Measurements from ENCODE around the gene BCKDK.

BCKDK gene

GRCh38 chr16:31074814-31075183 is 33.4 kb upstream of the BCKDK start (continued):
- TF ChIP-seq ZNF776 (tag by site-specific recombination; IDR thresholded peaks at IDR 0.05; ENCODE audit: borderline replicate concordance) (peak; percentile 48; the same call in 1 of the 2 replicates), KLF7 (tag by site-specific recombination; IDR thresholded peaks at IDR 0.05; ENCODE audit: borderline replicate concordance) (no peak), ZNF341 (tag by site-specific recombination; IDR thresholded peaks at IDR 0.05; ENCODE audit: low read depth) (peak; percentile 53; the same call in 1 of the 2 replicates)

DNA sequence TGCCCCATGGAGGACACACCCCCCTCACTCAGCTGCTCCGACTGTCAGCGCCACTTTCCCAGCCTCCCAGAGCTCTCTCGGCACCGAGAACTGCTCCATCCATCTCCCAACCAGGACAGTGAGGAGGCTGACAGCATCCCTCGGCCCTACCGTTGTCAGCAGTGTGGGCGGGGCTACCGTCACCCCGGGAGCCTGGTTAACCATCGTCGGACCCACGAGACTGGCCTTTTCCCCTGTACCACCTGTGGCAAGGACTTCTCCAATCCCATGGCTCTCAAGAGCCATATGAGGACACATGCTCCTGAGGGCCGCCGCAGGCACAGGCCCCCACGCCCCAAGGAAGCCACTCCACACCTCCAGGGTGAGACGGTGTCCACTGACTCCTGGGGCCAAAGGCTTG is 31.9 kb upstream of the BCKDK start:
- H3K4me1 ChIP-seq (ENCODE audit: control insufficient read depth, insufficient read depth, low read length) = no peaks in the 10 kb centered on the region
- peaks cover 0 to 57% of the 10 kb centered on the region in 2 experiments; a peak in 1 of 3 replicates for H3K36me3 ChIP-seq (ENCODE audit: control insufficient read depth in 2 of 2, insufficient read depth in 1 of 2, low read length in 2 of 2)
- no peak overlapping the region for H3K4me3 ChIP-seq (ENCODE audit: low read depth, low read length)
- H3K9me3 ChIP-seq (ENCODE audit: control insufficient read depth, insufficient read depth, low read depth, low read length) = no peaks in the 10 kb centered on the region
- POLR2A ChIA-PET = interaction anchor here (1.2 to 1.9 kb wide), 2 partner anchors 8 to 41 kb away, joined by 3 to 7 read pairs; partner anchors contain the start of gene KAT8
- TF ChIP-seq KLF9 (tag by site-specific recombination; IDR thresholded peaks at IDR 0.05; ENCODE audit: low read depth) = peak; percentile 50; the same call in 1 of the 2 replicates
- no peak for TF ChIP-seq ZXDB (tag by site-specific recombination; IDR thresholded peaks at IDR 0.05)
- CTCF ChIA-PET = no interaction called here
- H3K27ac ChIP-seq (ENCODE audit: extremely low read depth, low read depth, low read length) = no peak overlapping the region

DNA sequence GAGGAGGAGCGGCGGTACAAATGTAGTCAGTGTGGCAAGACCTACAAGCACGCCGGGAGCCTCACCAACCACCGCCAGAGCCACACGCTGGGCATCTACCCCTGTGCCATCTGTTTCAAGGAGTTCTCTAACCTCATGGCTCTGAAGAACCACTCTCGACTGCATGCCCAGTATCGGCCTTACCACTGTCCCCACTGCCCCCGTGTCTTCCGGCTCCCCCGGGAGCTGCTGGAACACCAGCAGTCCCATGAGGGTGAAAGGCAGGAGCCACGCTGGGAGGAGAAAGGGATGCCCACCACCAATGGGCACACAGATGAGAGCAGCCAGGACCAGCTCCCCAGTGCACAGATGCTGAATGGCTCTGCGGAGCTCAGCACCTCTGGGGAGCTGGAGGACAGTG is 31.2 kb upstream of the BCKDK start:
- Histone ChIP-seq H3K4me3 (ENCODE audit: low read depth, low read length) (no peak overlapping the region), H3K27ac (ENCODE audit: extremely low read depth, low read depth, low read length) (no peak overlapping the region), H3K9me3 (ENCODE audit: control insufficient read depth, insufficient read depth, low read depth, low read length) (no peaks in the 10 kb centered on the region), H3K36me3 (ENCODE audit: control insufficient read depth in 2 of 2, insufficient read depth in 1 of 2, low read length in 2 of 2) (peaks cover 0 to 61% of the 10 kb centered on the region in 2 experiments; a peak in 1 of 3 replicates), H3K4me1 (ENCODE audit: control insufficient read depth, insufficient read depth, low read length) (no peaks in the 10 kb centered on the region)
- CTCF ChIA-PET = no interaction called here
- TF ChIP-seq ZNF394 (tag by site-specific recombination; IDR thresholded peaks at IDR 0.05; ENCODE audit: borderline replicate concordance) (no peak), ZFHX2 (tag by site-specific recombination; conservative IDR thresholded peaks at IDR 0.05) (no peak)
- POLR2A ChIA-PET = interaction anchor here (0.6 to 1.9 kb wide), 4 partner anchors 12 to 41 kb away, joined by 3 to 7 read pairs (median 4); partner anchors contain the start of genes KAT8 and PRSS53

- no peak overlapping the region for H3K27ac ChIP-seq (ENCODE audit: extremely low read depth, low read depth, low read length)
- CTCF ChIA-PET = no interaction called here
- H3K9me3 ChIP-seq (ENCODE audit: control insufficient read depth, insufficient read depth, low read depth, low read length) = no peaks in the 10 kb centered on the region
- no peaks in the 10 kb centered on the region for H3K4me1 ChIP-seq (ENCODE audit: control insufficient read depth, insufficient read depth, low read length)
- peaks cover 0 to 68% of the 10 kb centered on the region in 2 experiments; a peak in 1 of 3 replicates for H3K36me3 ChIP-seq (ENCODE audit: control insufficient read depth in 2 of 2, insufficient read depth in 1 of 2, low read length in 2 of 2)
- POLR2A ChIA-PET = interaction anchor here (0.7 to 1.0 kb wide), 2 partner anchors 11 to 14 kb away, joined by 3 to 5 read pairs; partner anchors contain the start of gene PRSS53
- H3K4me3 ChIP-seq (ENCODE audit: low read depth, low read length) = no peak overlapping the region
- TF ChIP-seq, protein P1, sequence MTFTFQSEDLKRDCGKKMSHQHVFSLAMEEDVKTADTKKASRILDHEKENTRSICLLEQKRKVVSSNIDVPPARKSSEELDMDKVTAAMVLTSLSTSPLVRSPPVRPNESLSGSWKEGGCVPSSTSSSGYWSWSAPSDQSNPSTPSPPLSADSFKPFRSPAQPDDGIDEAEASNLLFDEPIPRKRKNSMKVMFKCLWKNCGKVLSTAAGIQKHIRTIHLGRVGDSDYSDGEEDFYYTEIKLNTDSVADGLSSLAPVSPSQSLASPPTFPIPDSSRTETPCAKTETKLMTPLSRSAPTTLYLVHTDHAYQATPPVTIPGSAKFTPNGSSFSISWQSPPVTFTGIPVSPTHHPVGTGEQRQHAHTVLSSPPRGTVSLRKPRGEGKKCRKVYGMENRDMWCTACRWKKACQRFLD (tag by site-specific recombination; IDR thresholded peaks at IDR 0.05) = no peak
- TF ChIP-seq ZBTB20 (tag by site-specific recombination; IDR thresholded peaks at IDR 0.05) = no peak
- no peak for TF ChIP-seq ZNF677 (tag by site-specific recombination; IDR thresholded peaks at IDR 0.05)
- no peak for TF ChIP-seq ZBTB8A (tag by site-specific recombination; IDR thresholded peaks at IDR 0.05)
- TF ChIP-seq ZNF768 (tag by site-specific recombination; IDR thresholded peaks at IDR 0.05) = no peak
- TF ChIP-seq ZNF558 (tag by site-specific recombination; IDR thresholded peaks at IDR 0.05) = no peak
- TF ChIP-seq ZNF777 (tag by site-specific recombination; IDR thresholded peaks at IDR 0.05; ENCODE audit: borderline replicate concordance) = no peak
- TF ChIP-seq OVOL3 (tag by site-specific recombination; IDR thresholded peaks at IDR 0.05) = no peak
- TF ChIP-seq, protein P2, sequence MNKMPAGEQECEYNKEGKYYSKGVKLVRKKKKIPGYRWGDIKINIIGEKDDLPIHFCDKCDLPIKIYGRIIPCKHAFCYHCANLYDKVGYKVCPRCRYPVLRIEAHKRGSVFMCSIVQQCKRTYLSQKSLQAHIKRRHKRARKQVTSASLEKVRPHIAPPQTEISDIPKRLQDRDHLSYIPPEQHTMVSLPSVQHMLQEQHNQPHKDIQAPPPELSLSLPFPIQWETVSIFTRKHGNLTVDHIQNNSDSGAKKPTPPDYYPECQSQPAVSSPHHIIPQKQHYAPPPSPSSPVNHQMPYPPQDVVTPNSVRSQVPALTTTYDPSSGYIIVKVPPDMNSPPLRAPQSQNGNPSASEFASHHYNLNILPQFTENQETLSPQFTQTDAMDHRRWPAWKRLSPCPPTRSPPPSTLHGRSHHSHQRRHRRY (tag by site-specific recombination; IDR thresholded peaks at IDR 0.05) = no peak
- TF ChIP-seq ZNF146 (tag by site-specific recombination; IDR thresholded peaks at IDR 0.05) = no peak
- TF ChIP-seq, protein P3, sequence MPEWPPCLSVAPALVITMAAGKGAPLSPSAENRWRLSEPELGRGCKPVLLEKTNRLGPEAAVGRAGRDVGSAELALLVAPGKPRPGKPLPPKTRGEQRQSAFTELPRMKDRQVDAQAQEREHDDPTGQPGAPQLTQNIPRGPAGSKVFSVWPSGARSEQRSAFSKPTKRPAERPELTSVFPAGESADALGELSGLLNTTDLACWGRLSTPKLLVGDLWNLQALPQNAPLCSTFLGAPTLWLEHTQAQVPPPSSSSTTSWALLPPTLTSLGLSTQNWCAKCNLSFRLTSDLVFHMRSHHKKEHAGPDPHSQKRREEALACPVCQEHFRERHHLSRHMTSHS (tag by site-specific recombination; IDR thresholded peaks at IDR 0.05) = no peak
- TF ChIP-seq, protein P4, sequence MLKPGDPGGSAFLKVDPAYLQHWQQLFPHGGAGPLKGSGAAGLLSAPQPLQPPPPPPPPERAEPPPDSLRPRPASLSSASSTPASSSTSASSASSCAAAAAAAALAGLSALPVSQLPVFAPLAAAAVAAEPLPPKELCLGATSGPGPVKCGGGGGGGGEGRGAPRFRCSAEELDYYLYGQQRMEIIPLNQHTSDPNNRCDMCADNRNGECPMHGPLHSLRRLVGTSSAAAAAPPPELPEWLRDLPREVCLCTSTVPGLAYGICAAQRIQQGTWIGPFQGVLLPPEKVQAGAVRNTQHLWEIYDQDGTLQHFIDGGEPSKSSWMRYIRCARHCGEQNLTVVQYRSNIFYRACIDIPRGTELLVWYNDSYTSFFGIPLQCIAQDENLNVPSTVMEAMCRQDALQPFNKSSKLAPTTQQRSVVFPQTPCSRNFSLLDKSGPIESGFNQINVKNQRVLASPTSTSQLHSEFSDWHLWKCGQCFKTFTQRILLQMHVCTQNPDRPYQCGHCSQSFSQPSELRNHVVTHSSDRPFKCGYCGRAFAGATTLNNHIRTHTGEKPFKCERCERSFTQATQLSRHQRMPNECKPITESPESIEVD (tag by site-specific recombination; IDR thresholded peaks at IDR 0.05) = no peak
- no peak for TF ChIP-seq ZNF311 (tag by site-specific recombination; IDR thresholded peaks at IDR 0.05; ENCODE audit: borderline replicate concordance)
- TF ChIP-seq ZNF76 (tag by site-specific recombination; IDR thresholded peaks at IDR 0.05; ENCODE audit: borderline replicate concordance, low read depth) = no peak
- TF ChIP-seq, protein P5, sequence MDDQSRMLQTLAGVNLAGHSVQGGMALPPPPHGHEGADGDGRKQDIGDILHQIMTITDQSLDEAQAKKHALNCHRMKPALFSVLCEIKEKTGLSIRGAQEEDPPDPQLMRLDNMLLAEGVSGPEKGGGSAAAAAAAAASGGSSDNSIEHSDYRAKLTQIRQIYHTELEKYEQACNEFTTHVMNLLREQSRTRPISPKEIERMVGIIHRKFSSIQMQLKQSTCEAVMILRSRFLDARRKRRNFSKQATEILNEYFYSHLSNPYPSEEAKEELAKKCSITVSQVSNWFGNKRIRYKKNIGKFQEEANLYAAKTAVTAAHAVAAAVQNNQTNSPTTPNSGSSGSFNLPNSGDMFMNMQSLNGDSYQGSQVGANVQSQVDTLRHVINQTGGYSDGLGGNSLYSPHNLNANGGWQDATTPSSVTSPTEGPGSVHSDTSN (CRISPR knock-in tag; IDR thresholded peaks at IDR 0.05) = no peak
- no peak for TF ChIP-seq ZBTB21 (tag by site-specific recombination; IDR thresholded peaks at IDR 0.05)
Measured at GRCh38 chr16:31077592-31078396, 30.4 kb upstream of the BCKDK start.

All from HEK293 (cell line).